SW 1271 (cell line): ENCODE measurements around the gene LDLRAD4.

ENCODE experiments used
- DNase-seq, 2 experiments: peaks; one replicate each; lab custom pipeline; 2025; lab: John Stamatoyannopoulos, UW

The LDLRAD4 gene

GRCh38 chr18:13447621-13448334 is 229.2 kb downstream of the LDLRAD4 start:
- no peak for DNase-seq

GRCh38 chr18:13448335-13448795 is 229.8 kb downstream of the LDLRAD4 start:
- DNase-seq: no peak

GRCh38 chr18:13449651-13450050 is 231.1 kb downstream of the LDLRAD4 start:
- no peak for DNase-seq

- no peak for DNase-seq
Observed at GRCh38 chr18:13450289-13451212, 232.0 kb downstream of the LDLRAD4 start.

GRCh38 chr18:13451213-13451540 is 232.6 kb downstream of the LDLRAD4 start:
- DNase-seq: no peak

GRCh38 chr18:13451661-13452387 is 233.3 kb downstream of the LDLRAD4 start:
- DNase-seq: no peak

GRCh38 chr18:13452388-13452811 is 233.8 kb downstream of the LDLRAD4 start:
- no peak for DNase-seq

- no peak for DNase-seq
Observed at GRCh38 chr18:13452871-13453680, 234.5 kb downstream of the LDLRAD4 start.

- no peak for DNase-seq
Observed at GRCh38 chr18:13453714-13454113, 235.2 kb downstream of the LDLRAD4 start.

GRCh38 chr18:13454363-13455150 is 236.0 kb downstream of the LDLRAD4 start:
- no peak for DNase-seq

- no peak for DNase-seq
Observed at GRCh38 chr18:13455471-13455870, 236.9 kb downstream of the LDLRAD4 start.

GRCh38 chr18:13455960-13456481 is 237.5 kb downstream of the LDLRAD4 start:
- DNase-seq: no peak

- no peak for DNase-seq
Observed at GRCh38 chr18:13456736-13457271, 238.2 kb downstream of the LDLRAD4 start.

- DNase-seq: no peak
Observed at GRCh38 chr18:13457327-13457726, 238.8 kb downstream of the LDLRAD4 start.

GRCh38 chr18:13460946-13461345 is 242.4 kb downstream of the LDLRAD4 start:
- no peak for DNase-seq

GRCh38 chr18:13461469-13461868 is 242.9 kb downstream of the LDLRAD4 start:
- DNase-seq: no peak

GRCh38 chr18:13461936-13462335 is 243.4 kb downstream of the LDLRAD4 start:
- DNase-seq: no peak

GRCh38 chr18:13462686-13463085 is 244.1 kb downstream of the LDLRAD4 start:
- no peak for DNase-seq

GRCh38 chr18:13463526-13464210 is 245.1 kb downstream of the LDLRAD4 start:
- no peak for DNase-seq
